Glomerular visceral epithelial cell (primary cell): ENCODE data around the gene AGXT.

Experiments
- DNase-seq: peaks from one replicate; pipeline ENCODE4 v3.0.0-alpha.2; 2016; ENCODE audit errors: extremely low spot score

Gene AGXT

GRCh38 chr2:240869956-240870875, 1.6 kb downstream of the AGXT start:
- no peak for DNase-seq

GRCh38 chr2:240871071-240871958, 2.7 kb downstream of the AGXT start:
- no peak for DNase-seq

- no peak for DNase-seq
These were observed 3.9 kb downstream of the AGXT start for GRCh38 chr2:240872317-240873097.

- no peak for DNase-seq
These were observed 4.6 kb downstream of the AGXT start for GRCh38 chr2:240873098-240873788.

- peak; percentile 21 for DNase-seq
These were observed 5.4 kb downstream of the AGXT start for GRCh38 chr2:240873805-240874714.

GRCh38 chr2:240874715-240875227, 6.1 kb downstream of the AGXT start:
- no peak for DNase-seq

- no peak for DNase-seq
These were observed 6.8 kb downstream of the AGXT start for GRCh38 chr2:240875228-240876034.

- no peak for DNase-seq
These were observed 7.4 kb downstream of the AGXT start for GRCh38 chr2:240876035-240876474.

GRCh38 chr2:240876475-240877251, 8.0 kb downstream of the AGXT start:
- no peak for DNase-seq

GRCh38 chr2:240877460-240878340, 9.1 kb downstream of the AGXT start:
- DNase-seq = no peak

GRCh38 chr2:240878341-240878936, 9.8 kb downstream of the AGXT start:
- DNase-seq = no peak

- DNase-seq = no peak
These were observed 10.5 kb downstream of the AGXT start for GRCh38 chr2:240879105-240879504.

- DNase-seq = no peak
These were observed 13.3 kb downstream of the AGXT start for GRCh38 chr2:240881913-240882312.

GRCh38 chr2:240884221-240884620, 15.6 kb downstream of the AGXT start:
- DNase-seq = no peak

- no peak for DNase-seq
These were observed 16.1 kb downstream of the AGXT start for GRCh38 chr2:240884745-240885144.

- DNase-seq = no peak
These were observed 16.9 kb downstream of the AGXT start for GRCh38 chr2:240885566-240885965.
